ENCODE measurements around the gene KRT17.
A peak's percentile ranks its signal among the peaks of the same experiment; 100 is the strongest.

Gene KRT17

DNA sequence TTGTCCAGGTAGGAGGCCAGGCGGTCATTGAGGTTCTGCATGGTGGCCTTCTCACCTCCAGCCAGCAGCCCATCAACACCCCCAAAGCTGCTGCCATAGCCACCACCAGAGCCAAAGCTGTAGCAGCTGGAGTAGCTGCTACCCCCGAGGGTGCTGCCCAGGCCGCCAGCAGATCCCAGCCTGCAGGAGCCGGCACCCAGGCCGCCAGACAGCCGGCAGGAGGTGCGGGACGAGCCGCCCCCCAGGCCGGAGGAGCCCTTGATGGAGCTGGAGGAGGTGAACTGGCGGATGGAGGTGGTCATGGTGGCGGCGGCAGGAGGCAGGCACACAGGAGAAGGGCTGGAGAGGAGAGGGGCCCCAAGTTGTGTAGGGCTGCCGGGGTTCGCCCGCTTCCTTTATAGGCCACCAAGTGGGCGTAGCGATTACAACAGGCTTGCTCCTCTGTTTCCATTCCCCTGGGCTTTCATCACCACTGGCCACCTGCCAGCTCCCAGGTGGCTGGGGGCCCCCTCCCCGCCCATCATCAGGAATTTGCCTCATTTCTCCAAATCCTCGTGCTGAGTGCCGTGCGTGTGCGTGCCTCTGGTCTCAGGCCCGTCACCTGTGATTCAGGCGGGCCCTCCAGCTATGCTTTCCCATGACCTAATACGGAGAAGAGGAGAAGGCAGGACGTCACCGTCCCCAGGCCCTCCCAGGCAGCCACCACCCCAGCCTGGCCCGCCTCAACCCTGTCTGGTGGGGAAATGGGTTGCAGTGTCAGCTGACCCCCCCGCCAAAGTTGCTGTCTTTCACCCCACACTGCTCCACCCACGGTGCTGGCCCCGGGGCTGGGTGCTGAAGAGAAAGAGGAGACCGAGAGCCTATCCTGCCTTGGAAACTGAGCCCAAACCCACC, at the start of gene KRT17:
TSS of gene KRT17 (minus strand) at position 368 of the 894 bp plus-strand sequence. CDS start at position 302, 66 bp downstream.
- DNase-seq (ENCODE audit: low spot score) = no peak
- TF ChIP-seq, protein P1, sequence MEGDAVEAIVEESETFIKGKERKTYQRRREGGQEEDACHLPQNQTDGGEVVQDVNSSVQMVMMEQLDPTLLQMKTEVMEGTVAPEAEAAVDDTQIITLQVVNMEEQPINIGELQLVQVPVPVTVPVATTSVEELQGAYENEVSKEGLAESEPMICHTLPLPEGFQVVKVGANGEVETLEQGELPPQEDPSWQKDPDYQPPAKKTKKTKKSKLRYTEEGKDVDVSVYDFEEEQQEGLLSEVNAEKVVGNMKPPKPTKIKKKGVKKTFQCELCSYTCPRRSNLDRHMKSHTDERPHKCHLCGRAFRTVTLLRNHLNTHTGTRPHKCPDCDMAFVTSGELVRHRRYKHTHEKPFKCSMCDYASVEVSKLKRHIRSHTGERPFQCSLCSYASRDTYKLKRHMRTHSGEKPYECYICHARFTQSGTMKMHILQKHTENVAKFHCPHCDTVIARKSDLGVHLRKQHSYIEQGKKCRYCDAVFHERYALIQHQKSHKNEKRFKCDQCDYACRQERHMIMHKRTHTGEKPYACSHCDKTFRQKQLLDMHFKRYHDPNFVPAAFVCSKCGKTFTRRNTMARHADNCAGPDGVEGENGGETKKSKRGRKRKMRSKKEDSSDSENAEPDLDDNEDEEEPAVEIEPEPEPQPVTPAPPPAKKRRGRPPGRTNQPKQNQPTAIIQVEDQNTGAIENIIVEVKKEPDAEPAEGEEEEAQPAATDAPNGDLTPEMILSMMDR (IDR thresholded peaks at IDR 0.05; ENCODE audit: borderline replicate concordance, control extremely low read depth, extremely low read depth, insufficient read depth, missing control alignments) = no peak
- in situ Hi-C loops (cut with MboI; ENCODE audit: low sequenced_read_pairs, unreplicated experiment) = no loop called here

GRCh38 chr17:41672153-41672552, 47.8 kb upstream of the KRT17 start:
- TF ChIP-seq, protein P1 (IDR thresholded peaks at IDR 0.05; ENCODE audit: borderline replicate concordance, control extremely low read depth, extremely low read depth, insufficient read depth, missing control alignments) = no peak
- in situ Hi-C loops (cut with MboI; ENCODE audit: low sequenced_read_pairs, unreplicated experiment) = loop anchor here (25.0 kb wide), 1 partner anchor 760 kb away; no protein-coding TSS in a partner anchor
- no peak for DNase-seq (ENCODE audit: low spot score)

GRCh38 chr17:41667280-41668041, 43.1 kb upstream of the KRT17 start:
- peak; percentile 31 for DNase-seq (ENCODE audit: low spot score)
- TF ChIP-seq, protein P1 (IDR thresholded peaks at IDR 0.05; ENCODE audit: borderline replicate concordance, control extremely low read depth, extremely low read depth, insufficient read depth, missing control alignments) = no peak
- in situ Hi-C loops (cut with MboI; ENCODE audit: low sequenced_read_pairs, unreplicated experiment) = loop anchor here (10.0 to 25.0 kb wide), 2 partner anchors 123 to 755 kb away; no protein-coding TSS in a partner anchor

GRCh38 chr17:41666708-41667279, 42.4 kb upstream of the KRT17 start:
- DNase-seq (ENCODE audit: low spot score) = peak; percentile 88
- TF ChIP-seq, protein P1 (IDR thresholded peaks at IDR 0.05; ENCODE audit: borderline replicate concordance, control extremely low read depth, extremely low read depth, insufficient read depth, missing control alignments) = peak; percentile 97
- in situ Hi-C loops (cut with MboI; ENCODE audit: low sequenced_read_pairs, unreplicated experiment) = loop anchor here (10.0 to 25.0 kb wide), 2 partner anchors 122 to 754 kb away; no protein-coding TSS in a partner anchor

DNA sequence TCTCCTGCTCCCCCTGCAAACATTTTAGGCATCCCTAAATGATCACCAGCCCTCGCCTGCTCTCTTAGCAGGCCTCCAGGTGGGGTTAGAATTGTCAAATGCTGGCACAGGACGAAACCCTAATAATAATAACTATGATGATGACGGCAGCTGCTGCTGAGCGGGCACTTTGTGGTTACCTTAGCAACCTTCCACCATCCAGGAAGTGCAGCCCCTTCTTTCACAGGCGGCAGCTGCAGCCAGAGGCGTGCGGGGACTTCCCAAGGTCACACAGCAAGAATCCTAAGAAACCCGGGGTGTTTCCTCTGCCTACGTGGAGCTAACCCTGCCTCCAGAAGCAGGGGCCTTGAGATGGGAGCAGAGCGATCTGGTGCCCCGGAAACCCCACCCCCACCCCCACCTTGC, 41.9 kb upstream of the KRT17 start:
- TF ChIP-seq, protein P1 (IDR thresholded peaks at IDR 0.05; ENCODE audit: borderline replicate concordance, control extremely low read depth, extremely low read depth, insufficient read depth, missing control alignments) = no peak
- DNase-seq (ENCODE audit: low spot score) = peak; percentile 68
- in situ Hi-C loops (cut with MboI; ENCODE audit: low sequenced_read_pairs, unreplicated experiment) = loop anchor here (10.0 to 25.0 kb wide), 2 partner anchors 121 to 754 kb away; no protein-coding TSS in a partner anchor

Data from GM13976 (cell line).